ENCODE data around the gene ZNF512B.
"Not testable (repeated sequence)": the region's sequence is repeated elsewhere in the genome, so short reads cannot be mapped to it uniquely, and the experiment has no call there.

ZNF512B gene

GRCh38 chr20:63962426-63963347 is 7.0 kb downstream of the ZNF512B start:
- Histone ChIP-seq H2BK15ac (replicated peaks; ENCODE audit: low read depth) (no peak overlapping the region), H3K79me2 (ENCODE audit: control insufficient read depth, insufficient read depth, low read length) (no peaks in the 10 kb centered on the region), H3K79me1 (ENCODE audit: low read length) (no peaks in the 10 kb centered on the region), H3K56ac (ENCODE audit: low read length) (no peak overlapping the region), H2BK5ac (ENCODE audit: low read length) (no peak overlapping the region), H3K27me3 (ENCODE audit: insufficient read depth, low read length, poor library complexity) (no peaks in the 10 kb centered on the region), H3K4me3 (ENCODE audit: low read length) (no peak overlapping the region), H3K4ac (ENCODE audit: low read depth, low read length) (no peak overlapping the region), H4K5ac (ENCODE audit: low read length) (no peak overlapping the region), H3K4me2 (ENCODE audit: low read length) (no peak overlapping the region), H3K23ac (ENCODE audit: low read length) (no peak overlapping the region), H3K27ac (ENCODE audit: low read depth, low read length) (no peak overlapping the region), H2BK120ac (ENCODE audit: low read depth, low read length) (no peak overlapping the region), H4K8ac (ENCODE audit: low read depth, low read length) (no peak overlapping the region), H2AK5ac (ENCODE audit: low read length) (no peak overlapping the region), H3K18ac (ENCODE audit: low read length) (no peak overlapping the region), H3K36me3 (ENCODE audit: control insufficient read depth, insufficient read depth, low read length) (peaks cover 9% of the 10 kb centered on the region), H3K9ac (ENCODE audit: low read length) (no peak overlapping the region), H3K4me1 (ENCODE audit: control insufficient read depth, low read depth, low read length) (no peaks in the 10 kb centered on the region)
- WGBS (ENCODE audit: extremely low coverage, insufficient coverage, low lambda C conversion rate) = no CpG with 5 or more reads among the region's 61 CpGs
- no peak for DNase-seq

GRCh38 chr20:63961664-63962425 is 7.9 kb downstream of the ZNF512B start:
- DNase-seq = no peak
- H2AK5ac ChIP-seq (ENCODE audit: low read length) = no peak overlapping the region
- H3K27ac ChIP-seq (ENCODE audit: low read depth, low read length) = no peak overlapping the region
- no peak overlapping the region for H3K9ac ChIP-seq (ENCODE audit: low read length)
- no CpG with 5 or more reads among the region's 26 CpGs for WGBS (ENCODE audit: extremely low coverage, insufficient coverage, low lambda C conversion rate)
- H3K4me2 ChIP-seq (ENCODE audit: low read length) = no peak overlapping the region
- no peak overlapping the region for H2BK120ac ChIP-seq (ENCODE audit: low read depth, low read length)
- H4K8ac ChIP-seq (ENCODE audit: low read depth, low read length) = no peak overlapping the region
- H3K79me2 ChIP-seq (ENCODE audit: control insufficient read depth, insufficient read depth, low read length) = no peaks in the 10 kb centered on the region
- no peak overlapping the region for H3K18ac ChIP-seq (ENCODE audit: low read length)
- peaks cover 9% of the 10 kb centered on the region for H3K36me3 ChIP-seq (ENCODE audit: control insufficient read depth, insufficient read depth, low read length)
- no peak overlapping the region for H3K4ac ChIP-seq (ENCODE audit: low read depth, low read length)
- H4K5ac ChIP-seq (ENCODE audit: low read length) = no peak overlapping the region
- H3K4me3 ChIP-seq (ENCODE audit: low read length) = no peak overlapping the region
- no peak overlapping the region for H2BK5ac ChIP-seq (ENCODE audit: low read length)
- H2BK15ac ChIP-seq (replicated peaks; ENCODE audit: low read depth) = no peak overlapping the region
- no peaks in the 10 kb centered on the region for H3K27me3 ChIP-seq (ENCODE audit: insufficient read depth, low read length, poor library complexity)
- H3K23ac ChIP-seq (ENCODE audit: low read length) = no peak overlapping the region
- no peaks in the 10 kb centered on the region for H3K4me1 ChIP-seq (ENCODE audit: control insufficient read depth, low read depth, low read length)
- no peak overlapping the region for H3K56ac ChIP-seq (ENCODE audit: low read length)
- no peaks in the 10 kb centered on the region for H3K79me1 ChIP-seq (ENCODE audit: low read length)

- not testable (repeated sequence) for H3K79me1 ChIP-seq (ENCODE audit: low read length); H3K23ac ChIP-seq (ENCODE audit: low read length); H3K56ac ChIP-seq (ENCODE audit: low read length); H3K4me3 ChIP-seq (ENCODE audit: low read length); DNase-seq; H2BK120ac ChIP-seq (ENCODE audit: low read depth, low read length); H2BK5ac ChIP-seq (ENCODE audit: low read length); H3K27ac ChIP-seq (ENCODE audit: low read depth, low read length); H3K4me2 ChIP-seq (ENCODE audit: low read length); H3K4me1 ChIP-seq (ENCODE audit: control insufficient read depth, low read depth, low read length); H3K27me3 ChIP-seq (ENCODE audit: insufficient read depth, low read length, poor library complexity); H3K18ac ChIP-seq (ENCODE audit: low read length); H3K79me2 ChIP-seq (ENCODE audit: control insufficient read depth, insufficient read depth, low read length); H2AK5ac ChIP-seq (ENCODE audit: low read length); H4K5ac ChIP-seq (ENCODE audit: low read length); H3K9ac ChIP-seq (ENCODE audit: low read length); H3K4ac ChIP-seq (ENCODE audit: low read depth, low read length); H2BK15ac ChIP-seq (replicated peaks; ENCODE audit: low read depth); H3K36me3 ChIP-seq (ENCODE audit: control insufficient read depth, insufficient read depth, low read length); H4K8ac ChIP-seq (ENCODE audit: low read depth, low read length)
- no CpG with 5 or more reads among the region's 15 CpGs for whole genome bisulfite sequencing (ENCODE audit: extremely low coverage, insufficient coverage, low lambda C conversion rate)
Observed at GRCh38 chr20:63960654-63961621, 8.8 kb downstream of the ZNF512B start.

GRCh38 chr20:63959699-63960075 is 10.0 kb downstream of the ZNF512B start:
- no peaks in the 10 kb centered on the region for H3K27me3 ChIP-seq (ENCODE audit: insufficient read depth, low read length, poor library complexity)
- no peak overlapping the region for H2BK120ac ChIP-seq (ENCODE audit: low read depth, low read length)
- WGBS (ENCODE audit: extremely low coverage, insufficient coverage, low lambda C conversion rate) = no CpG with 5 or more reads among the region's 17 CpGs
- no peak overlapping the region for H3K18ac ChIP-seq (ENCODE audit: low read length)
- peaks cover 2% of the 10 kb centered on the region for H3K79me1 ChIP-seq (ENCODE audit: low read length)
- no peak overlapping the region for H3K4me3 ChIP-seq (ENCODE audit: low read length)
- H3K27ac ChIP-seq (ENCODE audit: low read depth, low read length) = no peak overlapping the region
- no peak for DNase-seq
- H2BK15ac ChIP-seq (replicated peaks; ENCODE audit: low read depth) = no peak overlapping the region
- peaks cover 5% of the 10 kb centered on the region for H3K36me3 ChIP-seq (ENCODE audit: control insufficient read depth, insufficient read depth, low read length)
- H3K4me1 ChIP-seq (ENCODE audit: control insufficient read depth, low read depth, low read length) = no peaks in the 10 kb centered on the region
- no peak overlapping the region for H4K8ac ChIP-seq (ENCODE audit: low read depth, low read length)
- H3K79me2 ChIP-seq (ENCODE audit: control insufficient read depth, insufficient read depth, low read length) = peaks cover 12% of the 10 kb centered on the region
- H3K23ac ChIP-seq (ENCODE audit: low read length) = no peak overlapping the region
- no peak overlapping the region for H2AK5ac ChIP-seq (ENCODE audit: low read length)
- no peak overlapping the region for H2BK5ac ChIP-seq (ENCODE audit: low read length)
- no peak overlapping the region for H3K4me2 ChIP-seq (ENCODE audit: low read length)
- no peak overlapping the region for H4K5ac ChIP-seq (ENCODE audit: low read length)
- no peak overlapping the region for H3K4ac ChIP-seq (ENCODE audit: low read depth, low read length)
- H3K56ac ChIP-seq (ENCODE audit: low read length) = no peak overlapping the region
- no peak overlapping the region for H3K9ac ChIP-seq (ENCODE audit: low read length)

GRCh38 chr20:63958964-63959698 is 10.6 kb downstream of the ZNF512B start:
- Histone ChIP-seq H3K9ac (ENCODE audit: low read length) (no peak overlapping the region), H4K5ac (ENCODE audit: low read length) (no peak overlapping the region), H3K23ac (ENCODE audit: low read length) (no peak overlapping the region), H3K27ac (ENCODE audit: low read depth, low read length) (no peak overlapping the region), H2AK5ac (ENCODE audit: low read length) (no peak overlapping the region), H3K4me2 (ENCODE audit: low read length) (no peak overlapping the region), H3K4ac (ENCODE audit: low read depth, low read length) (no peak overlapping the region), H4K8ac (ENCODE audit: low read depth, low read length) (no peak overlapping the region), H3K27me3 (ENCODE audit: insufficient read depth, low read length, poor library complexity) (no peaks in the 10 kb centered on the region), H3K56ac (ENCODE audit: low read length) (no peak overlapping the region), H2BK5ac (ENCODE audit: low read length) (no peak overlapping the region), H3K18ac (ENCODE audit: low read length) (no peak overlapping the region), H3K79me2 (ENCODE audit: control insufficient read depth, insufficient read depth, low read length) (peaks cover 17% of the 10 kb centered on the region), H3K4me3 (ENCODE audit: low read length) (no peak overlapping the region), H3K4me1 (ENCODE audit: control insufficient read depth, low read depth, low read length) (no peaks in the 10 kb centered on the region), H2BK120ac (ENCODE audit: low read depth, low read length) (no peak overlapping the region), H3K36me3 (ENCODE audit: control insufficient read depth, insufficient read depth, low read length) (peaks cover 3% of the 10 kb centered on the region), H3K79me1 (ENCODE audit: low read length) (peaks cover 8% of the 10 kb centered on the region), H2BK15ac (replicated peaks; ENCODE audit: low read depth) (no peak overlapping the region)
- no peak for DNase-seq
- WGBS (ENCODE audit: extremely low coverage, insufficient coverage, low lambda C conversion rate) = no CpG with 5 or more reads among the region's 10 CpGs

Measured in mesendoderm (in vitro differentiated cells).